HG02981 (cell line): ENCODE data around the gene KRT6C.

Source experiments
- ATAC-seq: cut with Tn5 transposase; IDR thresholded peaks from one replicate; pipeline ENCODE4 v1.9.1; 2021; ENCODE audit warnings: mild to moderate bottlenecking, moderate library complexity; ENCODE audit not compliant: unreplicated experiment

The KRT6C gene

DNA sequence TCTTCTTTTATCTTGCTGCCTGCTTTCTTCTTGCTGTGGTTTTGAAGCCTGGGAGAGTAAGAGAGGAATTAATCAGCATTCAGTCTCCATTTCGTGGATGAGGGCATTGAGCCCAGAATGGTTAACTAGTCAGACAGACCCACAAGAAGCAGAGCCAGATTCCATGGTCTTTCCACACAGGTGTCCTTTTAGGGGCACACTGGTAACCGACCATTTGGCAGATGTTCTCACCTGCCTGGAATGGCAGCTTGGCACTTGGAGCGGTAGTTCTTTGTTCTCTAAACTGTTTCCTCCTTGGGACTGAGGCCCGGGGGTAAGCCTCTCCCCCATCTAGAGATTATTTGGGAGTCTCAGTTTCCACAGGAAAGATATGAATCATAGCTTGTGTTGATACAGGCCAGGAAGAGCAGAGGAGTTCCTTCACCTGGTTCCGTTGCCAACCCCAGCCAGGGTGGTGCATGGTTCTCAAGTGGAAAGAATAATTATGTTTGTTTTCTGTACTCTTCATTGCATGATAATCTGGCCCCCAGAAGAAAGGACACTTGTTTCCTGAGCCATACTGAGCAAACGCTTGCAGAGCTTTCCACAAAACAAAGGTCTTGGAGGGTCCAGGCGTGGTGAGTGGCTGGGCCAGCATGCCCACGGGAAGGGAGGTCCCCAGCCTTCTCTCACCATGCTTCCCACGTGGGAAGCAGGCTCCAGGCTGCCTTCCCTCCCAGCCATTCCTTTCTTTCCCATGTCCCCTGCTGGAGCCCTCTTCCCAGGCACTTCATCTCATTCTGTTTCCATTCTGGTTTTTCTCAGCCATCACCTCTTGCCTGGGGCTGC, 37.4 kb downstream of the KRT6C start:
- no peak for ATAC-seq

DNA sequence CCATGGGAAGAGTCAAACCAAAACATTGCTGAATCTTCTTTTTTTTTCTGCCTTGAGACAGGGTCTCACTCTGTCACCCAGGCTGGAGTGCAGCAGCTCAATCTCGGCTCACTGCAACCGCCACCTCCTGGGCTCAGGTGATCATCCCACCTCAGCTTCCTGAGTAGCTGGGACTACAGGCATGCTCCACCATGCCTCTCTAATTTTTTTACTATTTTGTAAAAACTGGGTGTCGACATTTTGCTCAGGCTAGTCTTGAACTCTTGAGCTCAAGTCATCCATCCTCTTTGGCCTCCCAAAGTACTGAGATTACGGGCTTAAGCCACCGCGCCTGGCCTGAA, 38.0 kb downstream of the KRT6C start:
- ATAC-seq: no peak

DNA sequence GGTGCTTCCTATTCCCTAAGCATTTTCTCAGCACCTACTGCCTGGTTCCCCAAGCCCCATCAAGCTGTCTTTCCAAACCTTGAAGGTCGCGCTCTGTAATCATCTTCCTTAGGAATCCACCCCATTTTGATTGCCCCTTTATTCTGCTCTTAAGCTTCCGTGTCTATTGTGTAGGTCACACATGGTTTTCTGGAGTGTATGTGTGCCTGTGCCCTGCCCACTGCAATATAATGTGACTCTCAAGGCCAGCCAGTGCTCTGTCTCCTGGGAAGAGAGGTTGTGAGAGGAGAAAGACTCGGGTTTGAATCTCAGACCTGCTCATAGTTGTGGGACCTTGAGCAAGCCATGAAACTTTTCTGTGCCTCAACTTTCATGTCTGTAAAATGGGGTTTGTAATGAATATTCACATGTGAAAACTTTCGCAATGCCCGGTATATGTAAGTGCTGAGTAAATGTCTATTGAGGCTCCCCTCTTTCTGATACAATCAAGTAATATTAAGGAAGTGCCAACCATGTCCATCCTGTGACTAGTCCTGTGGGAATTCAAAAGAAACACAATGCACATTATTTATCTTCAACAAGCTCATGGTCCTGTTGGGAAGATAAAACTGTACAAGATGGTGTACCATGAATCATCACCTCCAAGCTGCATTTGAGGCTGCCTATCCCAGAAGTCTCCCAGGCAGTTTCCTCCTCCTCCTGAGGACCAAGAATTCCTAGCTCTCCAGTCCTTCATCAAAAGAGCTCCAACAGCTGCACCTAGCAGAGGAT, 38.7 kb downstream of the KRT6C start:
- no peak for ATAC-seq

DNA sequence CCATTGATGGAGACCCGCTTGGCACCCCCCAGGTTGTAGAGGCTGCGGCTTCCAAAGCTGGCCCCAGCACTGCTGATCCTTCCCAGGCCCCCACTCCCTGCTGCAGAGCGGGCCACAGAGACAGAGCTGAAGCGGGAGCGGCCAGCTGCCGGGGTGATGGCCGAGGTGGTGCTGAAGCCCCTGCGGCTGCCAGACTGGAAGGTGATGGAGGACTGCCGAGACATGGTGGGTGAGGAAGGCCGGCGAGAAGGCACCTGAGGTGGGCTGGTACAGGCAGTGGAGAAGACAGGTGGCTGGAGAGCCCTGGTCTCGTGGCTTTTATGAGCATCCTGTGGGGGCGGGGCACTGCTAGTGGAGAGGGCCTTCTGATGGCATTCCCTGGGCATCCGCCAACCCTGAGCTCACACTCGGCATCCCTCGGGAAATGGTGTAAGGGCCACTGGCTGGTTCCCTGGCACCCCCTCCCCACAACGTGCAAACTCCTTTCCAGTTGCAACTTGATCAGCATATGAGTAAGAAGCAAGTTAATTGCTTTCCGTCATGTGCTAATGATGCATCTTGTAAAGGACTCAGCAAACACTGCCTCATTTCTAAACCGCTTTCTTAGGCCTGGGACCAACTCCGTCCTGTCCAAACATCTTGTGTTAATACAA, 39.4 kb downstream of the KRT6C start, which contains the start of gene KRT75:
TSS of gene KRT75 (minus strand) at position 291 of the 653 bp plus-strand sequence. CDS start at position 224, 67 bp downstream.
- no peak for ATAC-seq

DNA sequence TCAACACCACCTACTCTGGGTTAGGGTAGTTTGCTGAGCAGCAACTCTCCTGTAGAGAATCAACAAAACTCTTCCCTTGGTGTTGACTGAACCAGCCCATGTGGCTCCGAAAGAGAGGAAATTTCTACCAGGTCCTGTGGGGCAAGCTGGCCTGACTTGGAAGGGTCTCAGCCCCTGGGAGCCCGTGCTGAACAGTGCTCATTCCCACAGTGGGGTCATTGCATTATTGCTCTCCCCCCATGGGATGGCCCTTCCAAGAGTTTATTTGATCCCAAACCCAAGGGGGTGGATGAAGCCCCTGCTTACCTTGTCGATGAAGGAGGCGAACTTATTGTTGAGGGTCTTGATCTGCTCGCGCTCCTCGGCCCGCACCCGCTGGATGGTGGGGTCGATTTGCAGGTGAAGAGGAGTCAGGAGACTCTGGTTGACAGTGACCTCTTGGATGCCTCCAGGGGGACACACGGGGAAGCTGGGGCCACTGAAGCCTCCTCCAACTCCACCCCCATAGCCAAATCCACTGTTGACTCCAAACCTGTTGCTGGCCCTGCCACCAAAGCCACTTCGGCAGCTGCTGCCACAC, 40.0 kb downstream of the KRT6C start:
- ATAC-seq: no peak

DNA sequence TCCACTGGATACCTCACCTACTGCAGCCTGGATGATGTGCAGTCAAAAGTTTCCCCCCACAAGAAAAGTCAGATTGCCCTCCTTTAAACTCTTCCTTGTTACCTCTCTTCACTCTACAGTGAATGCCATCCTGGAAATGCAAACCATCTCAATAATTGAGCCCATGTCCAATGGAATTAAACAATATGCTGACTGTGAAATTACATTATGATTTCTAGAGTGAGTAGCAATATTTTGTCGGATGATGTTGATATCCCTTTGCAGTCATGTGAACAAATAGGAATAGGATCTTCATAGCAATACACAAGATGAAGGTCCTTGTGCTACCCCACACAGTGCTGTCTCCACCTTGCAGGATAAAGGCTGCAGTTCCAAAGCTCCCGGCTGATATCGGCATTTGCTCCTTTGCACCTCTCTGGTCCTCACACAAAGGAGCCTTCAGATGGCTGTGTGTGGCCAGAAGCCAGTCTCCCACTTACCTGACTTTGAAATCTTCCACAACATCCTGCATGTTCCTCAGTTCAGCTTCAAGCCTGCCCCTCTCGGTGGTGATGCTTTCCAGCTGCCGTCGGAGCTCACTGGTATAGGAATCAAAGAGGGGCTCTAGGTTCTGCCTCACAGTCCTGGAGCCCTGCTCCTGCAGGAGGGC, 40.9 kb downstream of the KRT6C start:
- no peak for ATAC-seq

DNA sequence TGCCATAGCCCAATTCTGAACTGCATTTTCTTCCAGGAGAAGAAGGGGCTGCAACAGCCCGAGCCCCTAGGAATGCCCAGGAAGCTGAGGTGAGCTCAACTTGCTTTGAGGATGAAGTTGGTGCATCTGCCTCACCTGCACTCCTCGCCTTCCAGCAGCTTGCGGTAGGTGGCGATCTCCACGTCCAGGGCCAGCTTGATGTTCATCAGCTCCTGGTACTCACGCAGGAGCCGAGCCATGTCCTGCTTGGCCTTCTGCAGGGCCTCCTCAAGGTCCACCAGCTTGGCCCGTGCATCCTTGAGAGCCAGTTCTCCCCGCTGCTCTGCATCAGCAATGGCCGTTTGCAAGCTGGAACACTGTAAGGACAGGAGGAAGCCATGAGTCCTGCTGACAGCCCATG, 45.5 kb downstream of the KRT6C start:
- ATAC-seq: no peak

DNA sequence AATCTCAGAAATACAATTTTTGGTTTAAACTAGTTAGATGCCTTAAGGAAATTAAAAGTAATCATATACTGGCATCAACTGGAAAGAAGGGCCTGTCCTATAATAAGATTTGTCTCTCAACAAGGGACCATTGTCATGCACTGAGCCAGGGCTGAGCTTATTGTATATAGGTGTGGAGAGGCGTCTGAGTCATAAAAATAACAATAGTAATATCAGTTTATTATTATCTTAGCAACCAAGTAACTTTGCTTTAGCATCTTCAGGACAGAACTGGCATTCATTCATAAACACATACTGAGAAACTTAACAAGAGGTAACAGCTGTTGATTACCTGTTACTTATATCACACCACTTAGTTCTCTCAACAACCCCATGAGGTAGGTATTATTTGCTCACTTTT, 46.5 kb downstream of the KRT6C start:
- no peak for ATAC-seq

DNA sequence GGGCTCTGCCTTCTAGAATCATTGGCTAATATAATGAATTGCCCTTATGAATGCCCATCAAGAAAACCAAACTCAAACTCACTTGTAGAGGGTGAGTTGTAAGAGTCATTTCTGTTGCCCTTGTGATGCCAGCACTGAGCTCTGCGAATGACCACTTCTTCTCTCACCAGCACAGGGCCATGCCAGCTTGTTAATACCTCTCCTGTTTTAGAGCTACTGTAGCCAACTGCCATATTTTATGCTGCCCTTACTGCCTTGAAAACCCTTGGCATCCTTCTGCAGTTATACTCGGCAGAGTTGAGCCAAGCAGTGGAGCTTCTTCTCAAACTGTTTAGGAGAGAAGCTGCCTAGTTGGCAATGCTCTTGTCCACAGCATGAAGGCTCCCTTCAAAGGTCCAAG, 47.6 kb downstream of the KRT6C start:
- no peak for ATAC-seq

DNA sequence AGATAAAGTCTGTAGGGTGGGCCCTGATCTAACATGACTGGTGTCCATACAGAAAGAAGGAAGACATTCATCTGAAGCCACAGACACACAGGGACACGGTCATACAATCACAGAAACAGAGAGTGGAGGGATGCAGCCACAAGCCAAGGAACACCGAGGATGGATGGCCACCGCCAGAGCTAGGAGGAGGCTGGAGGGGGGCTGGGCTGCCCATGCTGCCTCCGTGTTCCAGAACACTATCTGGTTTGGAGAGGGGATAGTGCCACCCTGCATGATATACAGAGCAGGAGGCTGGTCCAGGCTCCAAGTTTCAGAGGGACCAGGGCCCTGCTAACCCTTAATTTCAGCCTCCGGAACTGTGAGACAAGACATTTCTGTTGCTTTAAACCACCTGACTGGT, 48.1 kb downstream of the KRT6C start:
- no peak for ATAC-seq

DNA sequence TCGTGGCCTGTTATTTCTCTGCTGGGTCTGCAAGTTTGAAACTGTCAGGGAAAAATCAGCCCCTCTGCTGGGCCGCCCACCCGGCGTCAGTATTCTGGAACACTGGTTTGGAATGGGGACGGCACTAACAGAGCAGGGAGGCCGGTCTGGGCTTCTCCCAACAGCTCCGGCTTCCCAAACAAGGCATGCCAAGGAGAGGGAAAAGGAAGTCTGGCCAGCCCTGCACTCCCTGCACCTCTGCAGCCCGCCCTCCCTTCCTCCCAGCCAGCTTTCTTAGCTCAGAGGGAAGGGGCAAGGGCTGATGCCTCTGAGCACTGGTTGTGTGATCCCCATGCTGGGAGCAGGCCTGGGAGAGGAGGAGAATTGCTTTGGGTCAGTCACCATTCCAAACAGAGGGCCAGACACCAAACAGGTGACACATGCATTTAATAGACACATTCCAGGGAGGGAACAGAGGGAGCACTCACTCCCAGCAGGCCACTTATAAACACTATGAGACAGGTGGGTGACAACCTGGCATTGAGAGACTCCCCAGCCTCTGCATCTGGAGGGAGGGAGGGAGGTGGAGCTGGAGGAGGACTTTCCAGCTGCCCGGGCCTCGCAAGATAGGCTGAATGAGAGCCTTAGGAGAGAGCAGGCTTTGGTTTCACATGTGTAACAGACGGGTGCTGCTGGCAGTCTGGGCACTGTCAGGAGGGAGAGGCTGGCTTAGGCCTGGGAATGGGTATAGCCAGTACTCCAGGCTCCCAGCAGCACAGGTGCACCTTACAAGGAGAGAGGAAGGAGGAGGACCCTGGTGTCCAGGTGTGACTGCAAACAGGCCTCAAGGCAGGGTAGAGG, 49.7 kb downstream of the KRT6C start:
- no peak for ATAC-seq

DNA sequence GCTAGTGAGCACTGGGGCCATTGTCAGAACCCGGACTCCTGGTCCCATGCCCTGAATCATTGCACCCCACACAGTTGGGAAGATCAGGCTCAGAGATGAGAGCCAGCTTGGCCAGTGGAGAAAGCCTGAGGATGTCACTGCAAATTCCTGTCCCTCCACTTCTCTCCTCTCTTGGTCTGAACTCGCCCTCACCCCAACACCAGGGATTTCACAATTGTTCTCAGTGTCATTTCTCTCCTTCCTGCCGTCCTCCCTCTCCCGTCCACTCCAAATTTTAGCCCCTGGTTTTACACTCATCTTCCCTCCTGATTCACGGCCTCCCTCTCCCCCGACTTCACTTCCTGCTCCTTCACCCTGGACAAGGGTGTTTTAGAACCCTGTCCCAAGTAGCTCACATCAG, 50.6 kb downstream of the KRT6C start:
- no peak for ATAC-seq

DNA sequence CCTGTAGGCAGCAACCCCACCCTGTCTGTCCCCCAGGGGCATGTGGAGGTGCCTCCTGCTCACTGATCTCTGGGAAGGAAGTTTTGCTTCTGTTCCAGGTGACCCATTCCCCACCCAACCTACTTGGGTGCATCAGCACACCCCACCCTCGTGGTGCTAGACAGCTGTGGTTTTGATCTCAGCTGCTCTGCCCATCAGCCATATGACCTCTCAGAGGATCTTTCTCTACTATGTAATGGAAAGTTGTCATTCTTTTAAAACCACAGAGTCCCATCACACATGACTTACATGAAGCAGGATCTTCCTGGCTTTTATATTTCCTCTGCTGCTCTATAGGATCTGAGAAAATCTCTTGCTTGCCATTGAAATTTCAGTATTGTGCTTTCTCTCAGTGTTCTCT, 53.9 kb downstream of the KRT6C start:
- no peak for ATAC-seq

DNA sequence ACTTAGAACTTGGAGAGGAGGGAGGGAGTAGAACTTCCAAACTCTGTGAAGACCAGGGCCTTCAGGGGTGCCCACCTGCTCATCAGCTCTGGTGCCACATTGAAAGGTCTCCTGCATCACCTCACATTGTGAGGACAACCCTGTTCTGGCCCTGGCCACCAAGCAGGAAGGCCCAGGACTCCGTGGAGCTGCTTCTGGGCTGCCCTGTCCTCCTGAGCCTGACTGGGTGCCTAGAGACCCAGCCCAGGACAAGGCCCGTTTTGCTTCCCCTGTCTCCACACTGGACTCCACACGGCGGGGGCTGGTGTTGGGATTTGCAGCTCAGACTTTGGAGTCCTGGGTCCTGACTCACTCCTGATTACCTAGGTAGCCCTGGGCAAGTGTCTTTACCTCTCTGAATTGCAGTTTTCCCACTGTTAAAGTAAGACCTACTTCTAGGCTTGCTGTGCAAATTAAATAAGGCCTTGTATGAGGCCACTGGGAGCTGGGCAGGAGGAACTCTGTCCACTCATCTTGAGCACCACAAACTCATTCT, 55.0 kb downstream of the KRT6C start:
- ATAC-seq: no peak
